IPS-NIHi11 (cell line): ENCODE results near the gene MAOA.
"Not testable (repeated sequence)": the region's sequence is repeated elsewhere in the genome, so short reads cannot be mapped to it uniquely, and the experiment has no call there.

Source experiments
- DNase-seq: peaks from one replicate; pipeline ENCODE4 v3.0.0; 2012; ENCODE audit warnings: mixed read lengths, low spot score

MAOA gene

DNA sequence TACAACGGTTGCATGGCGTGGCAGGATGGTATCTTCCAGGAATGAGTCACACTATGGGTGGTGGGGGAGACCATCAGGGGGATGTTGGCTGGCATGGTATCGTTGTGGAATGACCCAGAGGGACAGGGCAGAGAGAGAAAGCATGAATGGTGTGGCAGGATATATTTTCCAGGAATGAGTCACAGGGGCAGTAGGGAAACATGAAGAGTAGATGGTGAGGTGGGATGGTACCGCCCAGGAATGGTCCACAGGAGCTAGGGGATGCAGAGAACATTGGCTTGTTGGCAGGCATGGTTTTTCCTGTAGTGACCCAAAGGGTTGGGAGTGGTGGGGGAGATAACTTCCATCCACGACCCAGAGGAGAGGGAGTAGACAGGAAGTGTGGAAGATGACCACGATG lies 62.4 kb downstream of the MAOA start:
- no peak for DNase-seq

GRCh38 chrX:43718956-43719355 lies 62.9 kb downstream of the MAOA start:
- no peak for DNase-seq

GRCh38 chrX:43720082-43720481 lies 64.0 kb downstream of the MAOA start:
- DNase-seq: no peak

- DNase-seq: no peak
Observed at GRCh38 chrX:43720961-43721360, 64.9 kb downstream of the MAOA start.

GRCh38 chrX:43725227-43725626 lies 69.1 kb downstream of the MAOA start:
- DNase-seq: not testable (repeated sequence)

GRCh38 chrX:43727254-43727653 lies 71.2 kb downstream of the MAOA start:
- not testable (repeated sequence) for DNase-seq

GRCh38 chrX:43728002-43728401 lies 71.9 kb downstream of the MAOA start:
- no peak for DNase-seq

- DNase-seq: no peak
Observed at GRCh38 chrX:43728966-43729365, 72.9 kb downstream of the MAOA start.

DNA sequence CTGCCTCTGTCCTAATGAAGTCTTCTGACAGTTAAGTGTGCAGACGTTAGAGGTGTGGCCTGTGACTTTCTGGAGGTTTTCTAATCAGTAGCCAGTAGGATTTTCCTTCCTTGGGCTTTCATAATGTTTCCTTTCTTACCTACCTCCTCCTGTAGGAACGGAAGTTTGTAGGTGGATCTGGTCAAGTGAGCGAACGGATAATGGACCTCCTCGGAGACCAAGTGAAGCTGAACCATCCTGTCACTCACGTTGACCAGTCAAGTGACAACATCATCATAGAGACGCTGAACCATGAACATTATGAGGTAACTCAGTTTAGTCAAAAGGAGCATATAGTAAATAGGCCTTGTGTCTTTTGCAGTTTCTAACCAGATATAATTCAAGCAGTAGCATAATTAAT lies 75.0 kb downstream of the MAOA start:
- DNase-seq: no peak

- DNase-seq: no peak
Observed at GRCh38 chrX:43733699-43734098, 77.6 kb downstream of the MAOA start.

GRCh38 chrX:43734444-43734843 lies 78.3 kb downstream of the MAOA start:
- no peak for DNase-seq

GRCh38 chrX:43735534-43735933 lies 79.4 kb downstream of the MAOA start:
- DNase-seq: no peak

GRCh38 chrX:43735957-43736356 lies 79.9 kb downstream of the MAOA start:
- DNase-seq: peak; percentile 7

DNA sequence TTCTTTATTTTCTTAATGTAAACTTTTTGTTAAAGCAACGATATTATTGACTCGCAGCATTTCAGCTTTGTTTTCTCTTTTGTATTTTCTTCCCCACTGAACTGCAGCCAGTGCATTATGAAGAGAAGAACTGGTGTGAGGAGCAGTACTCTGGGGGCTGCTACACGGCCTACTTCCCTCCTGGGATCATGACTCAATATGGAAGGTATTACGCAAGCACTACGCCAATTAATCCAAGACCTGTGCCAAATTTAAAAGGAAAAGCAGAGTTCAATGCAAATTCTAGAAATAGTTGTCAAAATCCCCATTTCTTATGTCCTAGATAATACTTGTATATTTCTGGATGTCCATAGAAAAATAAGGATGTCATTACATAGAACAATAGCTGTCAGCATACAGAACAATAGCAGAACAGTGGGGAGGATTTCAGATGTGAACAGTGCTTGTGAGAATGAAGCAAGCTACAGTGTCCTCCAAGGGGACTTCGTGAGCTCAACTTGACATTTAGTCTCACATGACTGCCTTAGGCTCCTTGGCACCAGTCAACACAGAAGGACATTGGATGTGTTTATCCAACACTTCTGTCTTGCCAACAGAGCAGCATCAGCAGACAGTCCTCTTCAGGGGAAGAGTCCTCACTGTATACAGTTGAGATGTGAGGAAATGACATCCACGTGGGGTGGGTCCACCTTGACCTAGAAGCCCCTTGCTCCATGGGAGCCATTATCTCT lies 85.9 kb downstream of the MAOA start:
- DNase-seq: no peak

DNA sequence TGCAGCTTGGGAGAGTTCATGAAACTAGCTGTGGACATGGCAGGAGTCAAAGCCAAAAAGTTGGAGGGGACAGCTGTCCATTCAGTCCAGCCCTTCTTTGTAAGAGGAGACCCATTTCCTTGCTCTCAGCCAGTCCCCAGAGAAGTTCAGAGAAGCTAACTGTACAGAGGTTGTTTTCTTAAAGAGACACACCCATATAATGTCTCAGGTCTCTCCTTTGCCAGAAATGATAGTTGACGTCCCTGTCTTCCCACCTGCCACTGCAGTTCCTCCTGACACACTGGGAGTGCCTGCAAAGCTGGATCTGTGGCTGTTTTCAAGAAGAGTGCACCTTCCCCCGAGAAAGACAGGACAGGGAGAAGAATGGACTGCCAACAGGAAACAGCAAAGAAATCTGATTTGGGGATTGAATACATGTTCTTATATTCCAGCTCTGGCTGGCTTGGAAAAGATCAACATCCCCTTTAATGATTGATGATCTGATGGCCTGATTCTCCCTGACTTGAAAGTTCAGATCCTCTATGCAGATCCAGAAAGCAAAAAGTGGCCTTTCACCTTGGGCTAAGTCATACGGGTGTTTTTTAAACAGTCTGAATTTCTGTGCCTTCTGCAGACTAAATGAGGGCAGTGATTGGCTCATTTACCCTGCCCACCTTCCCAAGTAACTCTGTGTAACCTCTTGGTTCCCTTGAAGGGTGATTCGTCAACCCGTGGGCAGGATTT lies 87.2 kb downstream of the MAOA start:
- DNase-seq: no peak

DNA sequence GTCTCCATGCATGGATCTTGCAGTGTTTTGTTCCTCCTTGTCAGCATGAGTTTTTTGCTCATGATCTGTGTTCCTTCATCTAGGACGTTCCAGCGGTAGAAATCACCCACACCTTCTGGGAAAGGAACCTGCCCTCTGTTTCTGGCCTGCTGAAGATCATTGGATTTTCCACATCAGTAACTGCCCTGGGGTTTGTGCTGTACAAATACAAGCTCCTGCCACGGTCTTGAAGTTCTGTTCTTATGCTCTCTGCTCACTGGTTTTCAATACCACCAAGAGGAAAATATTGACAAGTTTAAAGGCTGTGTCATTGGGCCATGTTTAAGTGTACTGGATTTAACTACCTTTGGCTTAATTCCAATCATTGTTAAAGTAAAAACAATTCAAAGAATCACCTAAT lies 88.2 kb downstream of the MAOA start:
- DNase-seq: no peak

DNA sequence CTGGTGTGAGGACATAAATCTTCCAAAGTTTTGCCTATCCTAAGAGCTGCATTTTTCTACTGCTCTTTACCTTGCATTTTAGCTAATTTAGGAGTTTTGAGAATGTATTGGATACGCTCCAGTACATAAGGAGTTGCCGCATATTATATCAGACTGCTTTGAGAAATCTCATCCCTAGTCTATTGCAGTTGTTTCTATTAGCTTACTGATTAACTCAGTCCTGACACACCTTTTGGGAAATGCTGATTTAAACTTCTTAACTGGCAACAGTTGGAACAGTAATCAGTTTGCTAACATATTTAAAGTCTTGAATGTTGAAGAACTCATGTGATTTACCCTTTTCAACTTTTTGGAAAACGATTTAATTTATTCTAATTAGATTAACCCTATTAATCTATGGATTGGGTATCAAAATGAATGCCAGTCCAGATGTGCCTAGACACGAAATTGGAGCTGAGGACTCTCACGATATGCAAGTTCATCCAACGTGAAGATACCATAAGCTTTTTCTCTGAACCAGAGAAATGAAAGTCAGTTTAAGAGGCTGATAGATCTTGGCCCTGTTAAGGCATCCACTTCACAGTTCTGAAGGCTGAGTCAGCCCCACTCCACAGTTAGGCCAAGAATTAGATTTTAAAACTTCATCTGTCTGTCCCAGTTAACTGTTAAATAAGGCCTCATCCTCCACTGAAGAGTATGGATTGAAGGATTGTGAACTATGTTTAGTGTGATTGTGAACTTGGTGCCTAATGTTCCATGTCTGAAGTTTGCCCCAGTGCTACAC lies 90.0 kb downstream of the MAOA start:
- no peak for DNase-seq

DNA sequence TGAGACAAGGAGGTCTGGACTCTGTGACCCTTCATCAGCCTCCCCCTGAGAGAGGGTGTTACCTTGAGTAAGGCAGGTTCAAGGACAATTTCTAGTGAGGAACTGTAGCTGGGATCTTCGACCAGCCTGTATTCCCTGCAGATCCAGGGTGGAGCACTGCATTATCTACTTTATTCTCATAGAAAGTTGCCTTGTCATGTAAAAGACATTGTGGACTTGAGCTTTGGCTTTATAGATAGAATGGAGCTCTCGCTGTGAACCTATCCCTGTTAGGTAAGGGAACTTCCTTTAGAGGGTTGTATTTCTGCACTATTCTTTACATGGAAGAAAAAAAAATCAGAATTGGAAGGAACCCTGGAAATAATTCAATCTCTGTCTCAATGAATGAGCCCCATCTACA lies 91.4 kb downstream of the MAOA start:
- no peak for DNase-seq

- peak; percentile 51 for DNase-seq
Observed at GRCh38 chrX:43750248-43750676, 94.2 kb downstream of the MAOA start.

- DNase-seq: no peak
Observed at GRCh38 chrX:43753637-43754036, 97.5 kb downstream of the MAOA start.

GRCh38 chrX:43756076-43756475 lies 100.0 kb downstream of the MAOA start:
- no peak for DNase-seq

DNA sequence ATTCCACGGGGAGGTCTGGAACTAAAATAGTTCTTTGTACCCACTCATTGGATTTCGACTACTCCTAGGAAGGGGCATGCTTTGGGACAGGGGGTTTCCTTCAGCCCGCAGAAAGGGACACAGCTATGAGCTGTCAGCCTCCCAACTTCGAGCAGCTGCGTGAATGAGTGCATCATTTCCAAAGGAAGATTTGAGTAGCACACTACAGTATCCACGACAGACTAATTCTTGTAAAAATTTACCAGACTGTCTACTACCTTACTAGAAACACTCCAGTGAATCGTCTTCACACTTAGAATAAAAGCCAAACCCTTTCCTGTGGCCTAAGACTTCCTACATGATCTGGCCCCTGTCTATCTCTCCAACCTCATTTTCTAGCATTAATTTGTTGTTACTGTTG lies 101.9 kb downstream of the MAOA start:
- DNase-seq: no peak
